Suprapubic skin (tissue), 4 donors: ENCODE results near the gene UBE3C.

Source experiments
- CTCF ChIP-seq, 2 donors: fragments of 200-600 bp in 1 of 2; fragments of 450-650 bp in 1 of 2; sonication (generic) in 1 of 2; IDR thresholded peaks; one replicate each; pipeline ENCODE4 v1.5.1; 2016 to 2019; ENCODE audit warnings: antibody characterized with exemption in 2 of 2, mild to moderate bottlenecking in 1 of 2, moderate library complexity in 1 of 2
- POLR2A ChIP-seq, 2 donors: fragments of 450-650 bp; IDR thresholded peaks; one replicate each; pipeline ENCODE4 v1.6.1; 2017; ENCODE audit warnings: antibody characterized with exemption in 2 of 2, mild to moderate bottlenecking in 2 of 2, moderate library complexity in 2 of 2
- POLR2AphosphoS5 ChIP-seq, 3 donors: sonication (generic); formaldehyde crosslinking; IDR thresholded peaks; one replicate each; pipeline ENCODE4 v1.6.1; 2017; ENCODE audit warnings: antibody characterized with exemption in 3 of 3

- TF ChIP-seq CTCF (IDR thresholded peaks at IDR 0.05) (no peak), POLR2AphosphoS5 (IDR thresholded peaks at IDR 0.05) (no peak), POLR2A (IDR thresholded peaks at IDR 0.05) (no peak)
Measured at GRCh38 chr7:157297185-157297584, 158.5 kb downstream of the UBE3C start.
